SU-DHL-6 (cell line): ENCODE data around the gene RPL3.

ENCODE experiments used
- H2AFZ ChIP-seq: fragments of 200-600 bp; sonication (generic); 2 replicates; pipeline ENCODE4 v1.6.1; 2014; ENCODE audit warnings: low read depth, mild to moderate bottlenecking, moderate library complexity, mixed read lengths, antibody characterized with exemption, low read length; ENCODE audit not compliant: severe bottlenecking
- H3F3A ChIP-seq: fragments of 200-600 bp; shearing (Covaris generic); 2 replicates; pipeline ENCODE4 v1.6.0; 2016; ENCODE audit warnings: antibody characterized with exemption, mild to moderate bottlenecking; ENCODE audit not compliant: insufficient read depth
- H3K27ac ChIP-seq: fragments of 200-600 bp; sonication (generic); 2 replicates; pipeline ENCODE4 v1.5.1; 2016; ENCODE audit warnings: low read depth, mild to moderate bottlenecking, low read length, moderate library complexity, mixed read lengths
- H3K27me3 ChIP-seq: fragments of 200-600 bp; sonication (generic), shearing (Covaris generic); 2 replicates; pipeline ENCODE4 v1.6.0; 2014; ENCODE audit warnings: mild to moderate bottlenecking, low read length
- H3K36me3 ChIP-seq: fragments of 200-600 bp; sonication (generic); 2 replicates; pipeline ENCODE4 v1.6.1; 2014; ENCODE audit warnings: mild to moderate bottlenecking, low read length, mixed read lengths
- H3K4me2 ChIP-seq: fragments of 300-600, 200-600 bp; shearing (Covaris generic), sonication (generic); 2 replicates; pipeline ENCODE4 v1.6.0; 2014; ENCODE audit warnings: low read length, low read depth, mild to moderate bottlenecking; ENCODE audit not compliant: poor library complexity, severe bottlenecking
- H3K4me3 ChIP-seq: fragments of 200-600 bp; sonication (generic); 2 replicates; pipeline ENCODE4 v1.5.1; 2014; ENCODE audit warnings: antibody characterized with exemption, low read length, mild to moderate bottlenecking, mixed read lengths; ENCODE audit not compliant: insufficient read depth, poor library complexity, severe bottlenecking
- H3K79me2 ChIP-seq: fragments of 200-600 bp; sonication (generic); 2 replicates; pipeline ENCODE4 v1.6.1; 2014; ENCODE audit warnings: mild to moderate bottlenecking, low read length, moderate library complexity; ENCODE audit not compliant: insufficient read depth
- H3K9ac ChIP-seq: fragments of 200-600 bp; sonication (generic); 2 replicates; pipeline ENCODE4 v1.7.0; 2014; ENCODE audit warnings: mild to moderate bottlenecking, low read length
- H3K9me2 ChIP-seq: fragments of 200-600 bp; sonication (generic); replicated peaks from 2 replicates; pipeline ENCODE4 v1.6.1; 2014; ENCODE audit warnings: low read length; ENCODE audit not compliant: insufficient read depth
- H3K9me3 ChIP-seq: fragments of 200-600 bp; sonication (generic); 2 replicates; pipeline ENCODE4 v1.6.1; 2014; ENCODE audit warnings: low read length, mixed read lengths; ENCODE audit not compliant: insufficient read depth
- H4K20me1 ChIP-seq: fragments of 200-600 bp; sonication (generic); 2 replicates; pipeline ENCODE4 v1.6.1; 2014; ENCODE audit warnings: low read depth, mild to moderate bottlenecking, antibody characterized with exemption, low read length, moderate library complexity, mixed read lengths
- CTCF ChIP-seq: fragments of 200-600 bp; sonication (generic); IDR thresholded peaks from one replicate; pipeline ENCODE4 v1.5.1; 2017; ENCODE audit warnings: antibody characterized with exemption, mild to moderate bottlenecking, low read length, moderate library complexity; ENCODE audit not compliant: insufficient read depth, poor library complexity, severe bottlenecking
- EZH2phosphoT487 ChIP-seq: fragments of 200-600 bp; sonication (generic), shearing (Covaris generic); conservative IDR thresholded peaks from 2 replicates; pipeline ENCODE4 v1.6.1; 2018; ENCODE audit warnings: mild to moderate bottlenecking, antibody characterized with exemption, low read length, moderate library complexity, mixed read lengths

Gene RPL3

GRCh38 chr22:39289533-39289932, 29.9 kb downstream of the RPL3 start:
- H3F3A ChIP-seq: no peaks in the 10 kb centered on the region
- no peaks in the 10 kb centered on the region for H3K36me3 ChIP-seq
- no peak overlapping the region for H3K27ac ChIP-seq
- TF ChIP-seq CTCF (no peak), EZH2phosphoT487 (no peak)
- no peaks in the 10 kb centered on the region for H3K9me2 ChIP-seq
- H4K20me1 ChIP-seq: no peaks in the 10 kb centered on the region
- no peak overlapping the region for H3K4me2 ChIP-seq
- no peak overlapping the region for H3K4me3 ChIP-seq
- no peak overlapping the region for H2AFZ ChIP-seq
- no peaks in the 10 kb centered on the region for H3K27me3 ChIP-seq
- no peaks in the 10 kb centered on the region for H3K9me3 ChIP-seq
- no peak overlapping the region for H3K9ac ChIP-seq
- H3K79me2 ChIP-seq: no peaks in the 10 kb centered on the region

- no peak overlapping the region for H3K4me3 ChIP-seq
- TF ChIP-seq EZH2phosphoT487: no peak
- TF ChIP-seq CTCF: no peak
- H3K27me3 ChIP-seq: no peaks in the 10 kb centered on the region
- H3K9ac ChIP-seq: no peak overlapping the region
- H3K4me2 ChIP-seq: no peak overlapping the region
- H3K79me2 ChIP-seq: no peaks in the 10 kb centered on the region
- no peaks in the 10 kb centered on the region for H3K9me2 ChIP-seq
- no peaks in the 10 kb centered on the region for H3K36me3 ChIP-seq
- H3F3A ChIP-seq: no peaks in the 10 kb centered on the region
- no peaks in the 10 kb centered on the region for H3K9me3 ChIP-seq
- no peaks in the 10 kb centered on the region for H4K20me1 ChIP-seq
- no peak overlapping the region for H3K27ac ChIP-seq
- no peak overlapping the region for H2AFZ ChIP-seq
These were observed 31.1 kb downstream of the RPL3 start for GRCh38 chr22:39288135-39288898.

- Histone ChIP-seq H3K9me3 (no peaks in the 10 kb centered on the region), H3K9ac (no peak overlapping the region), H3K27me3 (no peaks in the 10 kb centered on the region), H3F3A (no peaks in the 10 kb centered on the region), H3K9me2 (no peaks in the 10 kb centered on the region), H2AFZ (no peak overlapping the region), H4K20me1 (no peaks in the 10 kb centered on the region), H3K79me2 (no peaks in the 10 kb centered on the region), H3K27ac (no peak overlapping the region), H3K36me3 (no peaks in the 10 kb centered on the region), H3K4me2 (no peak overlapping the region), H3K4me3 (no peak overlapping the region)
- TF ChIP-seq CTCF: no peak
- TF ChIP-seq EZH2phosphoT487: no peak
These were observed 32.2 kb downstream of the RPL3 start for GRCh38 chr22:39287076-39287725.
